ENCODE results near the gene KRTAP10-2. TPM values are rescaled to one million over a fixed set of nuclear protein-coding genes. Genes with fewer than 3 reads are reported as not detected.
A peak's percentile ranks its signal among the peaks of the same experiment; 100 is the strongest.

Gene KRTAP10-2
- total RNA-seq, 2 donors from 2014 or later, result not detected

DNA sequence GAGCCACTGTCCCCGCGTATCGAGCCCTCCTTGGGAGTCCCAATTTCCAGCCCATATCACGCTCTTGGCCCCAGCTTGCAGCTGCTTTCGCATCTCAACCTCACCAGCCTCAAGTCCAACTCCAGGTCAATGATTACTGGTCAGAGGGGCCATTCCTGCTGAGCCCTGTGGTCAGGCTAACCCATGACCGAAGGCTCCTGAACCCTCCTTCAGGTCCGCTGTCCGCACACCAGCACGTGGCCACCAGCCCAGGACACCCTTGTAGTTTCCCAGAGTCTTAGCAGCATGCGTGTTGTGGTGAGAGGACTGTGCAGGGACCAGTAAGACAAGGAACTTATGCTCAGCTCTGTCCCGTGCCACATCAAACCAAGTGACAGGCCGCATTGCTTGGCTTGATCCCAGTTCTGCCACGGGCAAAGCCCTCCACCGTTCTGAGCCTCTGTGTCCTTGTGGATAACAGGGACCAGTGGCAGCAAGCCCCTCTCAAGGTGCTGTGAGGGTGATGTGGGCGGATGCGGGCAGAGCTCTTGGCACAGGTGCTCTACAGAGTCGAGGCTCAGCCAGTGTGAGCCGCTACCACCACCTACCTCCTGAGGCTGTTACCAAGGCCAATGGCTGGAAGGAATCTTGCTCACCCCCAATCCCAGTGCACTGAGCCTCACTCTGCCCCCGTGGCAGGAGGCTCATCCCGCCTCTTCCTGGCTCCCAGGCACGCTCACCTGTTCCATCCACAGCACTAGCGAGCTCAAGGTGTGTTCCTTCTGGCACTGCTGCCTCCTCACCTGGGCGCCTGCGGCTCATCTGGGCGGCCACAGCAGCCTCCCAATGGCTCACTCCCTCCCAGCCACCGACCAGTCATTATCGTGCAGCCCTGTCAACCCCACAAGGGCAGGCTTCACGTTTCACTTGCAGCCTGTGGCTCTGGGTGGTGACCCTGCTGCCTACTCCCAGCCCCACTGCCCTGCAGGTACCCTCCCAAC is 31.7 kb downstream of the KRTAP10-2 start:
- intact Hi-C loops (cut with DNase I), result no loop called here
- DNase-seq (ENCODE audit: low spot score), result peak; percentile 66

DNA sequence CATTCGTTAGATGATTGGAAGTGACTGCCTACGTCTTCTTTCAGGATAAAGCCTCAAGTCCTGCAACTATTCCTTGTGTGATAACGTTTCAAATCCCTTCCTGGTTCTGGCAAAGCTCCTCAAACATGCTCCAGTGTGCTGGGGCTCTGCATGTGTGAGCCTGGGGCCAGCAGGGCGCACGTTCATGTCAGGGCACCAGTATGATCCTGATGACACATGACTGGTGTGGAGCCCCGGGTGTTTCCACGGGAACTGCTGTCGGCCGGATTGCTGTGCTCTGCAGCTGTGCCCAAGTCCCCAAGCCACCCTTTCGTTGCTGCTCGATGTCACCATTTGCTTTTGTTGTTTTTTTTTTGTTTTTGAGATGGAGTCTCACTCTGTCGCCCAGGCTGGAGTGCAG is 32.6 kb downstream of the KRTAP10-2 start:
- intact Hi-C loops (cut with DNase I), result no loop called here
- peak; percentile 37 for DNase-seq (ENCODE audit: low spot score)

DNA sequence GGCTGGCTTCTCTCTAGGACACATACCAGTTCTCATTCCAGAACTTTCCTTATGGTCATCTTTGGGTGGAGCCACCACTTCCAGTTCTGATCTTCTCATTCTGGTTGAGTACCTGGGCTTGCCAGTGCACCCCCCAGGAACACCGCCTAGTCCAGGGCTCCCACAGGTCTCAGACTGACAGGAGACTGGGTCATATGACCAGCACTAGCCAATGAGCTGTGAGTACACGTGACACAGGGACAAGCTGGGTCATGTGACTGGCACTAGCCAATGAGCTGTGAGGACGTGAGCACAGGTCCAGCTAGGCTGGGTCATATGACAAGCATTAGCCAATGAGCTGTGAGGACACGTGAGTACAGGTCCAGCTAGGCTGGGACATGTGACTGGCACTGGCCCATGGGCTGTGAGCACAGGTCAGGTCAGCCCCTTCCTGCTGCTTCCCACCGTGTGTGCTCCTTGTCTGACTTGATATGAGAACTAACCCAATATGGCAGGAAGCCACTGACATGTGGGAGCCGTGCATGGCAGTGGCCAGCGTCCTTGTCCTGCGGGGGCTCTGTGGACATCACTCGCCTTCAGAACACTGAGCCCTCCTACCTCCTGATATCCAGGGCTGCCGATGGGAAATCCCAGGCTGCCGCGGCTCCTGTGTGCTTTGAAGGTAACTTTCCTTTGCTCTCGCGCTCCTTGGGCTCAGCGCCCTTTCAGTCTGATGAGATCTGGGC is 34.0 kb downstream of the KRTAP10-2 start:
- peak; percentile 69 for DNase-seq (ENCODE audit: low spot score)
- intact Hi-C loops (cut with DNase I), result no loop called here

DNA sequence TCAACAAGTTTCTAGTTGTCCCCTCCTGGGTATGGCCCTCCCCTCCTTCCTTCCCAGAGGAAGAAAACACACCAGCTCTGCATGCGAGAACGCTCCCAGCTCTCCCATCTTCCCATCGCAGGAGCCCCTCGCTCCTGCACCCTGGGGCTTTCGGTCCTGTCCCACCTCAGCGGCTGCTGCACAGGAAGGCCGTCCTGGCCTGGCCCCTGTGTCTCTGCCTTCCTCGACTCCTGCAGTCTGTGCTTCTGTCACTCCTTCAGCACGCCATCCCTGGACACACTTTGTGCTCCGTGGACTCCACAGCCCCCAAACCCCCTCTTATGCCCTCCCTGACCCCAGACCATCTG is 34.5 kb downstream of the KRTAP10-2 start:
- intact Hi-C loops (cut with DNase I), result no loop called here
- peak; percentile 59 for DNase-seq (ENCODE audit: low spot score)

DNA sequence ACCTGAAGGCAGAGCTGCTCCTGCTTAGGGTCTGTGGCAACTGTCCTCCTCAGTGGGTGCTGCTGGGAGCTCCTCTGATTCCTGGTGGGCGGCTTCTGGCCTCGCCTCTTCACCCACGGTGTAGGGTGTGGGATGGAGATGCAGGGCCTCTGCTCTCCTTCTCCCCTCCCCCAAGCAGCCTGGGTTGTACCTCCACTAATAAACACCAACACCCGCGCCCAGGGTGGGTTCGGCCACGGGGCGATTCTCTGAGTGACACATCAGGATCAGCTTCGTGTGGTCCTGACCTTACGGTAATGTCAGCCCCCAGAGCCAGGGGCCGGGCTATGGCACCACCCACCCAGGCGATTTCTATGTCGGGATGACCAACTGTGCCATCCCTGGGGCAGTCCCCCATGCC is 35.0 kb downstream of the KRTAP10-2 start:
- no peak for DNase-seq (ENCODE audit: low spot score)
- intact Hi-C loops (cut with DNase I), result no loop called here

- intact Hi-C loops (cut with DNase I), result no loop called here
- DNase-seq (ENCODE audit: low spot score), result no peak
These were observed 35.7 kb downstream of the KRTAP10-2 start for GRCh38 chr21:44515359-44516165.

DNA sequence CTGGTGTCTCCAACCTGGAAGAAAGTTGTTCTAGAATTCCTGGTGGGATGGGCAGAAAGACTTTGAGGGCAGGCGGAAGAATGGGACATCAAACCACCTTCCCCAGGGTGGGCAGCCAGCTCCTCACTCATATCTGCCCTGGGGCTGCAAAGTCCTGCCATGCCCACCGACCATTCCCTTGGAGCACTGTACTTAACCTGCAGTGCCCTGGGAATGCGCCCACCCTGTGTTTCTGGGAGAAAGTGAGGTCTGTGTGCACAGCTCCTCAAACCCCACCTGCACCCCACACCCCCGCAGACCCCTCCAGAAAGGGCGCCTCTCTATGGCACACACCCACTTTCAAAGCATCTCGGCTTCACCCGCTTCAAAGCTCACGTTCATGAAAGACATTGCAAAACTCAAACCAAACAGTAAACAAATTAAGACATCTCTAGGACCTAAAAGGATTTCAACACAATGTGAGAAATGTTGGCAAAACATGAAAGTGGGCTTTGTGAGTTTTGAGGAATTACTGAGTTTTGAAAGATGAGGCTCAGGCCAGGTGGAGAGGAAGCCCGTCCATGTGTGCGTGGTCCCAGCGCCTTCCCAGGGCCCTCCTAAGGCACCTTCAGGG is 36.5 kb downstream of the KRTAP10-2 start:
- intact Hi-C loops (cut with DNase I), result no loop called here

DNA sequence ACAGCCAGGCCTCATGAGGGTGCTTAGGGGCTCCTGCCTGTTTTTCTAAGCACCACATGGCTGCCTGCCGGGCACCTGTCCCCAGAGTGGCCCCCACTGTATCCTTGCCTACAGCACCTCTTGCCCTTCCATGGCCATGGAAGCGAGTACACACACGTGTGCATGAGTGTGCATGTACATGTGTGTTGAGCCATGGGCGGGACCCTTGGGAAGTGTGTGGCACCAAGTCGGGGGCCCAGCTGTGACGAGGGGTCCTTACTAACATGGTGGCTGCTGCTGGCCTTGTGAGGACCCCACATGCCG is 37.1 kb downstream of the KRTAP10-2 start:
- no peak for DNase-seq (ENCODE audit: low spot score)
- intact Hi-C loops (cut with DNase I), result no loop called here

More for the DNA sequence above, 36.5 kb downstream of the KRTAP10-2 start:
- no peak for DNase-seq (ENCODE audit: low spot score)

GRCh38 chr21:44513389-44514217 is 37.7 kb downstream of the KRTAP10-2 start:
- no peak for DNase-seq (ENCODE audit: low spot score)
- intact Hi-C loops (cut with DNase I), result no loop called here

- DNase-seq (ENCODE audit: low spot score), result no peak
- intact Hi-C loops (cut with DNase I), result no loop called here
These were observed 38.6 kb downstream of the KRTAP10-2 start for GRCh38 chr21:44512496-44513388.

DNA sequence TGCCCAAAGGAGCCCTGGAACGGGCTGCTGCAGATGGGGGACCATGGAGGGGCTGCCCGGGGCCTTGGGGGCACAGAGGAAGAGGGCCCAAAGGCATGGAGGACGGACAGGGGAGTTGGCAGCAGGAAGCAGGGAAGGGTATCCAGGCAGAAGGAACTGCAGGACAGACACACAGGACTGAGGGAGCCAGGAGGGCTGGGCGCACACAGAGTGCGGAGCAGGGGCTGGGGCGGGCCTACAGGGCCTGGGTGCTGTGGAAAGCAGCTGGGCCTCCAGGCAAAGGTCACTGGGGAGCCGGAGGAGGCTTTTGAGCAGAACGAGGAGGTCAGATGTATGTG is 39.4 kb downstream of the KRTAP10-2 start:
- DNase-seq (ENCODE audit: low spot score), result no peak
- intact Hi-C loops (cut with DNase I), result no loop called here

- intact Hi-C loops (cut with DNase I), result no loop called here
- no peak for DNase-seq (ENCODE audit: low spot score)
These were observed 39.9 kb downstream of the KRTAP10-2 start for GRCh38 chr21:44511219-44511937.

DNA sequence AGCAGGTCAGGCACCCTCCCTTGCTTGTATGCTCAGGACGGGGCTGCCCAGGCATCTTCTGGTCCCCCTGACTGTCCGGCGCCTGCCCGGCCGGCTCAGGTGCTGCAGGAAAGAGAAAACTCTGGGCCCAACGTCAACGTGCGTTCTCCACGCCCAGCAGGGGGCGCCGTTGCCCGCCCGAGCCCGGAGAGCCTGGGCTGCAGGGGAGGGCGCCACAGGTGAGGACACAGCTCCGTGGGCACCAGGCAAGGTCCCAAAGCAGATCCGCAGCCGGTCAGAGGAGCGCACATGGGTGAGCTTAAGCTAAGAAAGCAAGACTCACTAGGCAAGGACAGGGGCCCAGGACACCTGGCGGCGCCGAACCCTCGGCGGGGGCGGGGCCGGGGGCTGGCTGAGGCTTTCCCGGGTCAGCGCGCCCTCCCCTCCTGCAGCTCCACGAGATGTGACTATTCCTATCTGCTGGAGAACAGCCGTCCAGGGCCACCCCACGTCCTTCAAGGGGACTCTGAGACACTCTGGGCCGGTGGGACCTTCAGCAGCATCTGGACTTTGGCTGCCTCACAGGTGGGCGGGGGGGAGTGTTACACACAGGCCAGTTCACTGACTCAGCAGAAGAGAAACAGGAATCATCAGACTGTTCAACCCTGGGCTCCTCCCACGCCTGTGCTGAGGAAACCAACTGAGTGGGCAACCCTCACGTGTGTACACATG is 40.6 kb downstream of the KRTAP10-2 start:
- intact Hi-C loops (cut with DNase I), result no loop called here
- peak; percentile 88 for DNase-seq (ENCODE audit: low spot score)

DNA sequence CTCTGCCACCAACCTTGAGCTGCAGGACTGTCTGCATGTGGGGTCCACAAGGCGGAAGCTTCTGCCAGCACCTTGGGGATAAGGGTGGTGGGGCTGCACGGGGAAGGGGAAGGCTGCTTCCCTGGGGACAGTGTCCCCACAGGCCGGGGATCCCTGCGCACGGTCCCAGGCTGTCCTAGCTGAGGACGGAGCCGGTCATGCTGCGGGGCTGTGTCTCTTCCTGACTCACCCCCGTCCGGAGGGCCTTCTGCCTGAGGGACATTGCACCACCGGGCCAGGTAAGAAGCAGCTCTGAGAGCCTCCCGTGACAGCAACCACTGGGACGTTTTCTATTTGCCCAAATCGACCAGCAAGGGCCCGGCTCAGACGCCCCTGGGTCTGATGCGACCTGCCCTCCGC is 41.2 kb downstream of the KRTAP10-2 start:
- intact Hi-C loops (cut with DNase I), result no loop called here
- no peak for DNase-seq (ENCODE audit: low spot score)

GRCh38 chr21:44509539-44509938 is 41.8 kb downstream of the KRTAP10-2 start:
- DNase-seq (ENCODE audit: low spot score), result no peak
- intact Hi-C loops (cut with DNase I), result no loop called here

DNA sequence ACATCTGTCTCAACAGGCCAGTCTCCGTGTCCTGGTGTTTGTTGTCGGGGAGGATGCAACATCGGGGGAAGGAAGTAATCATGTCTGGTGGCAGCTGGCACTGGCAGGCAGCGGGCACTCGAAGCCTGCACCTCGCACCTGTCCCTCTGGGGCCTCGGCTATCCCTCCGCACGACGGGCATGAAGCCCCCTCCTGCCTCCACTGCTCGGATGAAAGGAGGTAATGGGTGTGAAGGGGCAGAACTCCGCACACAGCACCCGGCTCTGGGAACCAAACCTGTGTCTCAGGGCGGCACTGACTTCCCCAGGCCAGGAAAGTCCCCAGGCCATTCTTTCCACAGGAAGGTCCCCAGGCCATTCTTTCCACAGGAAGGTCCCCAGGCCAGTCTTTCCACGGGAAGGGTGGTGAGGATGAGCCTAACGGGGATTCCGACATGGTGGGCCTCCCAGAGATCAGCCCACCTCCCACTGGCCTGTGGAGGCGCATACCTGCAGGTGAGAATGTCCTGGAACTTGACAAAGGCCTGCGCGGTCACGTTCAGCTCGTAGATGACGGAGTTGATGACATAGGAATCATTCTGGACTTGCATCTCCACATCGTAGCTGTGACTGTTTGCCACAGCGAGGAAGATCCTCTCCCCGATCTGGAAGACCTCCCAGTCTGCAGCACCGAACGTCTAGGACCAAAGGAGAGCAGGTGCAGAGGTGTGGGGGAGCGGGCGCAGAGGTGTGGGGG is 42.4 kb downstream of the KRTAP10-2 start:
- intact Hi-C loops (cut with DNase I), result no loop called here
- no peak for DNase-seq (ENCODE audit: low spot score)

Measured in posterior vena cava (tissue), 2 donors.